Stimulated activated CD4-positive, alpha-beta T cell treated with anti-CD3 and anti-CD28 coated beads, Interleukin-2, amount 100 ng/mL, for 24 hours (primary cell): ENCODE results near the gene ZNF211.

ENCODE experiments used
- DNase-seq, 2 donors: peaks; one replicate each; pipeline ENCODE4 v3.0.0-alpha.2; 2020

Gene ZNF211

DNA sequence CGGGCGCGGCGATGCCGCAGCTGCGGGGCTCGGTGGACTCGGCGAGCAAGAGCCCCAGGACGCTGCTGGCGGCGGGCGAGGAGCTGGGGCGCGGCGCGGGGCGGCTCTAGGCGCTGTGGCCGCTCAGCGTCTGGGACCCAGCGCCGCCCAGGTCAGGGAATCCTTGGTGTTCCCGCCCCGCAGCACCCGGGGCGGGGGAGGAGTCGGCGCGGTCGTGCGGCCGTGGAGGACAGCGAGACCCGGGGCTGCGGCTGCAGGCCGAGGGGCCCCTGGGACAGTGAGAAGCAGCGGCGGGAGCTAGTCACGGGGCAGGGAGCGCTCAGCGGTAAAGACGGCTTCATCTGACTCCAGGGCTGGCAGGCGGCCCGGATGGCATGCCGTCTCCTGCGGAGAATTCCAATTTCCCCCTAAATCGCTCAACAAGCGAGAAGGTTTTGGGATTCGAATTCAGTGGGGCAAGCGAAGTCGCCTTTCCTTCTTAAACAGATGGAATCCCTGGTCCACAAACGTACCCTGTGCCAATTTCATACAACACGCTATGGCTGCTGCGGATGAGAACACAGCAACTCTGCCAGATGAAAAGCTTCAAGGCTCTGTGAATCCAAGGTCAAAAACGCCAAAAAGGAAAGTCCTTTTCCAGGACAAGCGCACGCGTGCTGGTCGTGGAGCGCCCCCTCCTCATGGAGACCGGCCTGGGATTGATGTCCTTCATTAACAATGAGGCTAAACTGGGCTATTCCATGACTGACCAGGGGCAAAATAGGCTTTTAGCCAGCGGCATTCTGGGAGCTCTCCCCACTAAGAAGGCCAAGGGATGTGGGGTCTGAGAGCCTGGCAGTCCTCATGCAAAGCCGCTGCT, 31.5 kb downstream of the ZNF211 start:
- peak in 1 of 2 donors; percentile 14 for DNase-seq

DNA sequence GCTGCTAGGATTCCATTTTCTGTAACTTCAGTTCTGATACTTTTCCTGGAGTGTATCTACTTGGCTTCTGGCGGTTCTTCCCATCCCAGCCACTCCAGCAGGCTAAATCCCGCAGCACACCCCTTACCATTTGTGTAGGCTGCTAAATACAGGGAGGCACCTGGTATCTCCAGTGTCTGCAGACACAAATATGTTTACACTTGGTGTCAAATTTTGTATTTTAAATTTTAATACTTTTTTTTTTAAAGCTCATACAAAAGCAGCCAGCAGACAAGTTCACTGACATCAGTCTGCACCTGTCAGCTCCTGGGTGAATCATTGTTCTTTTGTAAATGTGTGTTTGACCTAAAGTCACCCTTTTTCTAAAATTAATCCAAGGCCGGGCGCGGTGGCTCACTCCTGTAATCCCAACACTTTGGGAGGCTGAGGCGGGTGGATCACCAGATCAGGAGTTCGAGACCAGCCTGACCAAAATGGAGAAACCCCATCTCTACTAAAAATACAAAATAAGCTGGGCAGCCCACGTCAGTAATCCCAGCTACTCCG, 32.4 kb downstream of the ZNF211 start:
- DNase-seq, result no peak

DNA sequence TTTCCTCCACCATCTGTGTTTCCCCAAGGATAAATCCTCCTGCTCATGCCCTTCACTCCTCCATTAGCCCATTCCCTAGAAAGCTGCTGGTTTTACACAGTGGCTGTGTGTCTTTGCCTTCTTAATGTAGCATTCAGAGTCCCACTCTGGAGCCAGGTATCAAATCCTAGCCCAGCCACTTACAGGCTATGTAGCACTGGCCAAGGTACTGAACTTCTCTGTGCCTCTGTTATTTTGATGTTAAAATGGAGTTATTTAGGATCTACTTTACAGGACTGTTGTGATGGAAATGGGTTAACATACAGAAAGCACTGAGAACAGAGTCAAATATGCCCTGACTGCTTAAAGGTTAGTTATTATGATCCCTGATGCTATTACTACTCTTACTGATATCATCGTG, 34.3 kb downstream of the ZNF211 start:
- no peak for DNase-seq

DNA sequence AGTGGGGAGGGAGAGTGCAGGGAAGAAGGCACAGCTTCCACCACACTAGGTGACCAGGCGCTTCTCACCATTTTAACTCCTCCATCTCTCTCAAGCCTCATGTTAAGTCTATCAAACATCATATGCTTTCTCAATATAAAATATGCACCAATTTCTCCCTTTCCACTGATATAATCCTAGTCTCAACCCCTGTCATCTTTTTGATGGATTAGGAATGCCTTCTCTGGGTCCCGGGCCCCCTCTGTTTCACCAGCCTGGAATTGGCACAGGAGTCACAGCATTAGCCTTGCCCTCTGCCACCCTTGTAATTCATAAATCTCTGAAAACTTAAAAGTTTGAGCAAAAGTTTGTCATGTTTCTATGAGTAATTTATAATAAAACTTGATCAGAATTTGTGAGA, 35.7 kb downstream of the ZNF211 start, which contains the start of gene ZSCAN4:
Gene ZSCAN4, plus strand, starts transcription at position 301 of the 400 bp plus-strand sequence. CDS start 7,211 bp downstream, outside the sequence.
- no peak for DNase-seq

DNA sequence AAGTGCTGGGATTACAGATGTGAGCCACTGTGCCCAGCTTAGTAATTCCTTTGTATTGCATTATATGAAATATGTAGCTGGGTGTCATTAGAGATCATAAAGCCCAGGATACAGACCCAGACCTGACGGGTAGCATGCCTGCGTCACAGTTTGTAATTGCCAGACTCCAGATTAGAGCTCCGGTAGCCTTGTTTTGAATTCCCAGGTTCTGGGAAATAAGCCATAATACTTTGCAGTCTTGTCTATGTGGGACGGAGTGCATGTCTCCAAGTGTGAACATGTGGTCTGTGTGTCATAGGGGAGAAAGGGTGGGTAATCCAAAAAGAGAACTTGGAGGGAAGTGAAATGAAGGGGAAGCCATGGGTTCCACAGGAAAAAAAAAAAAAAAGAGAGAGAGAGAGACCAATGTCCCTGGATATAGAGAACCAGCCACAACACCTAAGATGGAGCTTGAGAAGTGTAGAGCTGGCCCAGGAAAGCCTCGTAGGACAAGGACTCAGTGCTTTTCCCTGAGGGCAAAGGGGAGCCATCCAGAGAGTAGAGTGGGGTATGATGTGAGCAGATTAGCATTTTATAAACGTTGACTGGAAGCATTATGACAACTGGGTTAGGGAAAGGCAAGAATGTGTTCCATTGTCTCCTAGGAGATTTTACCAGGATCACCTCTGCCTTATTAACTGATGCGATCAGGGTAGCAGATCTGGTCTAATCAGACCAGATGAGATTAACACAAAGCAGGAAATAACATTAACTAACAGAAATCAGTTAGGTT, 38.3 kb downstream of the ZNF211 start:
- no peak for DNase-seq

DNA sequence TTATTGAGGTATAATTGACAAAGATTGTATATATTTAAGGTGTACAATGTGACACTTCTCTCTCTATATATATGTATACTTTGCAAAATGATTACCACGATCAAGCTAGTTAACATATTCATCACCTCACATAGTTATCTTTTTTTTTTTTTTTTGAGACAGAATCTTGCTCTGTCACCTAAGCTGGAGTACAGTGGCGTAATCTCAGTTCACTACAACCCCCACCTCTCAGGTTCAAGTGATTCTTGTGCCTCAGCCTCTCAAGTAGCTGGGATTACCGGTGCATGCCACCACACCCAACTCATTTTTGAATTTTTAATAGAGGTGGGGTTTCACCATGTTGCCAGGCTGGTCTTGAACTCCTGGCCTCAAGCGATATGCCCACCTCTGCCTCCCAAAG, 39.5 kb downstream of the ZNF211 start:
- DNase-seq, result no peak

DNA sequence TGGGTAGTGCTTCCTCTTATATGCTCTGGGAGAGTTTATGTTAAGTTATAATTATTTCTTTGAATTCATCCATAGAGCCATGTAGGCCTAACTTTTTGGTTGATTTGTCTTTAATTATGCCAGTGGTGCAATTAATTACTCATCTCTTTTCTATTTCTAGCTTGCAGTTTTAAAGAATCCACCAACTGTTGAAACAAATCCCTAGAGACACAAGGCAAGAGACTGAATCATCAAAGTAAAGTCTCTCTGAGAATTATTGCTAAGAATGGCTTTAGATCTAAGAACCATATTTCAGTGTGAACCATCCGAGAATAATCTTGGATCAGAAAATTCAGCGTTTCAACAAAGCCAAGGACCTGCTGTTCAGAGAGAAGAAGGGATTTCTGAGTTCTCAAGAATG, 42.9 kb downstream of the ZNF211 start:
- no peak for DNase-seq

DNA sequence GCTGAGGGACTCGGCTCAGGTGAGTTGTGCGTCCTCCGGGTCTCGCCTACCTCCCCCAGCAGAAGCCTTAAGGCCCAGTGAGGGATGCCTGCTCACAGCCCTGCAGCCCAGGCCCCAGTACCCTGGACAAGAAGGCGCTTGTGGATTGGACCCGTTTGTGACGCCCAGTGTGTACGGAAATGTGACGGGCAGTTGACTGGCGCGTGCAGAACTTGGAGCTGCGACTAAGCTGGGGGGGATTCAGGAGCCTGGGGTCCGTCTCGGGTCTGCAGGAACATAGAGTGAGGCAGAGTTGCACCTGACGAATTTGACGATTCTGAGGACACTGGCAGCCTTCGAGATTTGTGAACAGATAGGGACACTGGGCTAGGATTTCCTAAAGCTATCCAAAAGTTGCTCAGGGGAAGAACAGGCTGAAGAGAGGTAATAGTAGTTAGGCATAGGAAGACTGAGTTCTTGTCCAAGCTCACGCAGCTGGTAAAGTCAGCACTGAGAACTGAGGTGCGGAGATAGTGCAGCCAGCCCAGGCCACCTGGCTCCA, 49.3 kb downstream of the ZNF211 start:
- no peak for DNase-seq

DNA sequence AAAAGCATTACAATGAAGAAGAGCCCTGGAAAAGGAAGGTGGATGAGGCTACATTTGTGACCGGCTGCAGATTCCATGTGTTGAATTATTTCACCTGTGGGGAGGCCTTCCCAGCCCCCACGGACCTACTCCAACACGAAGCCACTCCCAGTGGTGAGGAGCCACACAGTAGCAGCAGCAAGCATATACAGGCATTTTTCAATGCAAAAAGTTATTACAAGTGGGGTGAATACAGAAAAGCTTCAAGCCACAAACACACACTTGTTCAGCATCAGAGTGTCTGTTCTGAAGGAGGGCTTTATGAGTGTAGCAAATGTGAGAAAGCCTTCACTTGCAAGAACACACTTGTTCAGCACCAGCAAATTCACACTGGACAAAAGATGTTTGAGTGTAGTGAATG, 53.8 kb downstream of the ZNF211 start:
- no peak for DNase-seq

DNA sequence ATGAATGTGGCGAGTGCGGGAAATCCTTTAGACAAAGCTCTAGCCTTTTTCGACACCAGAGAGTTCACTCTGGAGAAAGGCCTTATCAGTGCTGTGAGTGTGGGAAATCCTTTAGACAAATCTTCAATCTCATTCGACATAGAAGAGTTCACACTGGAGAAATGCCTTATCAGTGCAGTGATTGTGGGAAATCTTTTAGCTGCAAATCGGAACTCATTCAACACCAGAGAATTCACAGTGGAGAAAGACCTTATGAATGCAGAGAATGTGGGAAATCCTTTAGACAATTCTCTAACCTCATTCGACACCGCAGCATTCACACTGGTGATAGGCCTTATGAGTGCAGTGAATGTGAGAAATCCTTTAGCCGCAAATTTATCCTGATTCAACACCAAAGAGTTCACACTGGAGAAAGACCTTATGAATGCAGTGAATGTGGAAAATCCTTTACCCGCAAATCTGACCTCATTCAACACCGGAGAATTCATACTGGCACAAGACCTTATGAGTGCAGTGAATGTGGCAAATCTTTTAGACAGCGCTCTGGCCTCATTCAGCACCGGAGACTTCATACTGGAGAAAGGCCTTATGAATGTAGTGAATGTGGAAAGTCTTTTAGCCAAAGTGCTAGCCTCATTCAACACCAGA, 54.5 kb downstream of the ZNF211 start:
- no peak for DNase-seq

DNA sequence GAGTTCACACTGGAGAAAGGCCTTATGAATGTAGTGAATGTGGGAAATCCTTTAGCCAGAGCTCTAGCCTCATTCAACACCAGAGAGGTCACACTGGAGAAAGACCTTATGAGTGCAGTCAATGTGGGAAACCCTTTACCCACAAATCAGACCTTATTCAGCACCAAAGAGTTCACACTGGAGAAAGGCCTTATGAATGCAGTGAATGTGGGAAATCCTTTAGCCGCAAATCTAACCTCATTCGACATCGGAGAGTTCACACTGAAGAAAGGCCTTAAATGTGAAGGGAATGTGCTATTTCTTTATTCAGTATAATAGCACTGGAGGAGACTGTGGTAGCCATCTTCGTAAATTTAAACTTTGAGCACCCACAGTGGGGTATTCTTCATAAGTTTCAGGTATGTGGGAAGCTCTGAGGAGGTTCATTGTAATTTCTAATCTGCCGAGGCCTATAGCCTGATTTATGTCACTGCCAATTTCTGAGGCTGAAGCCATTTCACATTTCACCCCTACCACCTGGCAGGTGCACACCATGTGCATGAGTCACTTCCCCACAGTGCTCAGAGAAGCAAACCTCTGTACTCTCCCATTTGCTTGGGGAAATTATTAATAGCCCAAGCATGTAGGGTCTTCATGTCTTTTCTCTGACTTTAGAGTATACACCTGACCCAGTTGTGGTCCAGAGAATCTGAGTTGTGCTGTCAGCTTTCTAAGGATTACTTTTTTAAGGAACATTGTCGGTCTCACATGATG, 55.2 kb downstream of the ZNF211 start:
- no peak for DNase-seq

DNA sequence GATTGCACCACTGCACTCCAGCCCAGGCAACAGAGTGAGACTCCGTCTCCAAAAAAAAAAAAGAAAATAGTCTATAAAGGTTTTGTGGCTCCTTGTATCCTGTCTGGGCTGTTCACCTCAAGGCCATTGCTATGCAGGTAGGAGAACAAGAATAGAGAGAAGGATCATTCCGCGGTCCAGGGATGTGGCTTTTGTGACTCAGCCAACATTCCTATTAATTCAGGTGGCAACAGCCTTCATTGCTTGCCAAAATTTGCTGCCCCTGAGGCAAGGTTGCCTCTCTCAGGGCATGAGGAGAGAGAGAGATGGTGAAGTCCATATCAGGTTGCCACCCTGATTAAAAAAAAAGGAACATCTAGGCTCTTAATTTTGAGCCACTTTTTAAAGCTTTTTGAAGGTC, 56.8 kb downstream of the ZNF211 start:
- DNase-seq, result no peak
